Astrocyte of the spinal cord (primary cell): ENCODE measurements around the gene SETD3.
A peak's percentile ranks its signal among the peaks of the same experiment; 100 is the strongest.

Experiments
- DNase-seq: peaks from one replicate; pipeline ENCODE4 v3.0.0; 2011; ENCODE audit warnings: low read depth, low spot score
- H3K4me3 ChIP-seq: 2 replicates; pipeline ENCODE4 v1.5.1; 2011; ENCODE audit warnings: low read depth, mild to moderate bottlenecking, low read length, moderate library complexity
- in situ Hi-C: cut with HindIII; loops from 2 replicates; pipeline ENCODE4 v1.10.0; 2017; ENCODE audit warnings: low sequenced_read_pairs
- TF ChIP-seq, protein P1 (sequence below): IDR thresholded peaks from 2 replicates; pipeline ENCODE4 v1.5.1; 2012; ENCODE audit warnings: low read depth, mild to moderate bottlenecking, low read length, inconsistent platforms

SETD3 gene

DNA sequence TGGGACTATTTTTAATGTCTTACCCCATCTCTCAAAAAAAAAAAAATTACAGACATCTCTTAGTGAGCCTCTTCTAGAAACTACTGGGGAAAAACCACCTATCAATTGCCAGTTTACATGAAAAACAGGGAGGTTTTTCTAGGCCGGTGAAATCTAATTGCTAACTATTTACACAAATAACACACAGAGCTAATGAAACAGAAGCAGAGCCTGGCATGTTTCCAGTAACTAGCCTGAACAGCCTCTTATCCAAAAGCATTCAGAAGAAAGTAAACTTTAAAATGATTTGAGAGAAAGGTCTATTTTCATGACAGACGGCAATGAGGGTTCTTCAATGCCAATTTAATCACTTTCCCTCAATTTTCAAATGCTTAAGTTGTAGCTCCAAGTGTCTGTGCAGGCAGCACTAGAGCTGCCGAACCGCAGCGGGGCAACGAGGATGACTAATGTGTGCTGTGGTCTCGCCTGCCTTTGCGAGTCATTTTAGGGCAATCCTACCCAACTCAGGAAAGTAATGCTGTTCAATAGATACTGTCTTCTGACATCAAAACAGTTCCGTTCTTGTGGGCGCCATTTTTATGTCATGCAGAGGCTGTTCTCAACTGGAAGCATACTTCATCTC, 84.6 kb downstream of the SETD3 start:
- in situ Hi-C loops, result no loop called here
- DNase-seq, result peak; percentile 83
- TF ChIP-seq, protein P1, sequence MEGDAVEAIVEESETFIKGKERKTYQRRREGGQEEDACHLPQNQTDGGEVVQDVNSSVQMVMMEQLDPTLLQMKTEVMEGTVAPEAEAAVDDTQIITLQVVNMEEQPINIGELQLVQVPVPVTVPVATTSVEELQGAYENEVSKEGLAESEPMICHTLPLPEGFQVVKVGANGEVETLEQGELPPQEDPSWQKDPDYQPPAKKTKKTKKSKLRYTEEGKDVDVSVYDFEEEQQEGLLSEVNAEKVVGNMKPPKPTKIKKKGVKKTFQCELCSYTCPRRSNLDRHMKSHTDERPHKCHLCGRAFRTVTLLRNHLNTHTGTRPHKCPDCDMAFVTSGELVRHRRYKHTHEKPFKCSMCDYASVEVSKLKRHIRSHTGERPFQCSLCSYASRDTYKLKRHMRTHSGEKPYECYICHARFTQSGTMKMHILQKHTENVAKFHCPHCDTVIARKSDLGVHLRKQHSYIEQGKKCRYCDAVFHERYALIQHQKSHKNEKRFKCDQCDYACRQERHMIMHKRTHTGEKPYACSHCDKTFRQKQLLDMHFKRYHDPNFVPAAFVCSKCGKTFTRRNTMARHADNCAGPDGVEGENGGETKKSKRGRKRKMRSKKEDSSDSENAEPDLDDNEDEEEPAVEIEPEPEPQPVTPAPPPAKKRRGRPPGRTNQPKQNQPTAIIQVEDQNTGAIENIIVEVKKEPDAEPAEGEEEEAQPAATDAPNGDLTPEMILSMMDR, result no peak
- no peak overlapping the region for H3K4me3 ChIP-seq

DNA sequence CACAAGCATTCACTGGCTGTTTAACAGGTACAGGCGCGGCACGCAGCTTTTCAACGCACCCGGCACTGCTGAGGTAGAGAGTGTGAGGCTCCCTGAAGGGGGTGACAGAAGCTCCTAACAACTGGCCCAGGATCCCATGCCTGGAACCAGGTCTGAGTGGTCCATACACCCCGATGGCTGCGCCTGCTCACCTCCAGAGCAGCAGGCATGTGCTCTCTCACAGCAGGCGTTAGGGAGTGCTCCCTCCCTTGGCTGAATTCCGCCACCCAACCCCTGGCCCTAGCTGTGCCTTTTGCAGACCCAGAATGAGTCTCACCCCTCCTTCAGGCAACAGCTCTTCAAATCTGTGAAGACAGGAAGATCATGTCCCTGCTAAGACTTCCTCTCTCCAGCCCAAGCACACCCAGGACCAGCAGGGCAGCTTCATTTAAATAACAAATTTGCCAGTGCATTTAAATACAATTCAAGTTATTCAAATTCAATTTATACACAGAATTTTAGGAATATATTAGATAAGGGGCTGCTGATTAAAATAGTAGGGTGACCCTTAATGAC, 86.0 kb downstream of the SETD3 start:
- in situ Hi-C loops, result no loop called here
- no peak for DNase-seq
- H3K4me3 ChIP-seq, result no peak overlapping the region
- TF ChIP-seq, protein P1, result no peak

DNA sequence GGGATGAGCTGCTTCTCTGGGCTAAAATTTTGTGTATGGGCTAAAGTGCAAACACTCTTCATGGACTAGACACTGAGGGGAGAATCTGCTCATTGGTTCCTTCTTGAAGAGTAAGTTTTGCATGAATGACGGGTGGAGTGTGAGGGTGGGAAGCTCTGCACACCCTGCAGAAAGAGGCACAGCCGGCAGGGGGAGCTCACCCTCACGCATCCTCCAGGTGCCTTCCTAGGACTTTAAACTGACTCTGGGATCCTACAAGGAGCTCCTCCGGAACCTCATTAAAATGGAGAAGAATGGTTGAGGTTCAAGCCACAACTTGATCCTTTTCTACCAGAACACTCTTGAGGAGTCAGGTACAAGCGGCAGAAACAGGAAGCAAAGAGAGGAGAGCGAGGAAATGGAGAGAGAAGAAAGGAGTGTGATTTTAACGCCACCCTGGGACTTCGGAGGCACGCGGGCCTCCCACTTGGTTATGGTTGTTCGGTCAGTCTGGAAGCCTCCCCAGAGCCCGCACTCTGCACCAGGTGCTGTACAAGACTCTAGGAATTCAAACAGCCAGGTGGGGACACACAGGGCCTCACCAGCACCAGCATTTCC, 87.5 kb downstream of the SETD3 start:
- in situ Hi-C loops, result no loop called here
- no peak for DNase-seq
- TF ChIP-seq, protein P1, result peak; percentile 90

DNA sequence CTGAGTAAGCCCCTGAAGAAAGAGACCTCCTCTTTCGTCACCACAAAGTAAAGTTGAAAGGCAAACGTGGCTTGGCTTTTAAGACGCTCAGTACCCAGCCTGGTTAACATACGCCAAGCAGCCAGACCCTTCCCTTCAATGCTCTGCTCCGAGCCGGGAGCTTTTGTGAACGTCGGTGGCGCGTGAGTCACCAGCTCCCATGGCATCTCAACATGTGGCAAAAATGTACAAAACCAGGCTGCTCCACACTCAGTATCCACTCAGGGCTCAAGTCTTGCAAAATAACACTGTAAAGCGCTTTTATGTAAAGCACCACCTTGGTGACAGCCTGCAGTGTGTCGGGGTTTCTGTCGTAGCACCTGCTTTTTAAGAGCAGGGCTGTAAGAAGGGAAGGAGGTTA, 89.0 kb downstream of the SETD3 start:
- no peak overlapping the region for H3K4me3 ChIP-seq
- TF ChIP-seq, protein P1, result no peak
- in situ Hi-C loops, result no loop called here
- DNase-seq, result peak; percentile 25

More for the DNA sequence above, 87.5 kb downstream of the SETD3 start:
- no peak overlapping the region for H3K4me3 ChIP-seq

DNA sequence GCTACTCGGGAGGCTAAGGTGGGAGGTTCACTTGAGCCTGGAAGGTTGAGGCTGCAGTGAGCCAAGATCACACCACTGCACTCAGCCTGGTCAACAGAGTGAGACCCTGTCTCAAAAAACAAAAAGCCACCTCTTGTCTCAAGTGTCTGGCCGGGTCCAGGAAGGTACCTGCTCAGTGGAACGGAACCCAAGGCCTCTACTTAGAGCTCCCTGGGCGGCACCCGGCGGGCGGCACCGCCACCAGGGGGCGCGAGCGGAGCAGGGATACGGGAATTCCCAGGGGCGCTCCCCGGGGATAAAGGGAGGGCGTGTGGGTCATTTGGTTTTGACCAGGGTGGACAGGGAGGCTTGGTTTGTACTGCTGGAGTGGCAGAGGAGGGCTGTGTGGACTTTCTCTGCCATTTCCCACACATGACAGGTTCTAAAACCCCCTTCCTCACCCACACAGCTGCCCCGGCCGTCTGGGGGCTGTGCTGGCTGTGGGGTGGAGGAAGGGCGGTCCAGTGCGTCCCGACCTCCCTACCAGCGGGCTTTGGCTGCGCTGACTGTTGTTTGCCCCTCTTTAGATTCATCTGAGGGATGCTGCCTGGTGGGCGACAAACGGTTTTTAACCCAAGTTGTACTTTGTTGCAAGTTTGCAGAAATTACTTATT, 91.4 kb downstream of the SETD3 start:
- TF ChIP-seq, protein P1, result peak; percentile 89
- in situ Hi-C loops, result no loop called here
- H3K4me3 ChIP-seq, result no peak overlapping the region
- peak; percentile 24 for DNase-seq

DNA sequence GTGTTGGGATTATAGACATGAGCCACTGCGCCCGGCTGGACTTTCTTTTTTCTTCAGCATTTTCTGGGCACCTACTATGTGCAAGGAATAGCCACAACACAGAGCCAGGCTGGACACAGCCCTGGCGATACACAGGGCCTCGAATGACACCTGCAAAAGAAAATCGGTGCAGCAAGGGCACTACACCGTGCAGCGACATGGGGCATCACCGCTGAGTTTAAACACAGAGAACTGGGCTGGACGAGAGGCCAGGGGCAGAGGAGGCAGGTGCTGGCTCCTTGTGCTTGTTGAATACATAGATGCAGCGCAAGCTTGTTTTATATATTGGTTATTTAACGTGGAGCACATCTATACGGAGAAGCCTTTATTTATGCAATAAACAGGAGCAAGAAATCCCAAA, 92.4 kb downstream of the SETD3 start:
- in situ Hi-C loops, result no loop called here
- TF ChIP-seq, protein P1, result no peak
- DNase-seq, result no peak
- H3K4me3 ChIP-seq, result no peak overlapping the region
